H1 (cell line): ENCODE measurements around the gene TGFBR1. TPM values are rescaled to one million over a fixed set of nuclear protein-coding genes. Genes with fewer than 3 reads are reported as not detected.

ENCODE experiments used
- CTCF ChIA-PET: fragments of 300-600 bp; sonication (Branson Sonifier 250); formaldehyde crosslinking; loops from one replicate; lab custom pipeline; 2021; ENCODE audit not compliant: partially characterized antibody; lab: Charles Lee
- POLR2A ChIA-PET: fragments of 300-600 bp; sonication (Branson Sonifier 250); formaldehyde crosslinking; loops from one replicate; lab custom pipeline; 2021; ENCODE audit warnings: inconsistent platforms; ENCODE audit not compliant: partially characterized antibody; lab: Charles Lee
- DNase-seq, 2 experiments: peaks; one replicate each; pipeline versions ENCODE4 v3.0.0 to v3.0.0-alpha.2; 2010 to 2022; ENCODE audit warnings: low spot score in 2 of 2, low read depth in 1 of 2, mixed read lengths in 1 of 2
- FAIRE-seq: peaks from 2 replicates; lab custom pipeline; 2011; peaks lifted over from hg19 to GRCh38; lab: Jason Lieb, UNC
- H2AFZ ChIP-seq: 2 replicates; pipeline ENCODE4 v1.8.1; 2012; ENCODE audit warnings: low read length, inconsistent platforms
- H2AK5ac ChIP-seq: 2 replicates; pipeline ENCODE4 v1.6.1; 2013; ENCODE audit warnings: low read depth, low read length
- H2BK120ac ChIP-seq: replicated peaks from 2 replicates; pipeline ENCODE3; 2013; ENCODE audit warnings: low read depth, low read length, inconsistent platforms
- H2BK12ac ChIP-seq: 2 replicates; pipeline ENCODE4 v1.6.1; 2013; ENCODE audit warnings: low read depth, low read length
- H2BK15ac ChIP-seq: 2 replicates; pipeline ENCODE4 v1.6.1; 2013; ENCODE audit warnings: low read length
- H2BK20ac ChIP-seq: 2 replicates; pipeline ENCODE4 v1.6.1; 2013; ENCODE audit warnings: low read length
- H2BK5ac ChIP-seq: 2 replicates; pipeline ENCODE4 v1.6.1; 2013; ENCODE audit warnings: low read depth, low read length
- H3K14ac ChIP-seq: 2 replicates; pipeline ENCODE4 v1.6.1; 2013; ENCODE audit warnings: inconsistent platforms; ENCODE audit not compliant: insufficient read length
- H3K18ac ChIP-seq: 2 replicates; pipeline ENCODE4 v1.6.1; 2013; ENCODE audit warnings: low read length; ENCODE audit errors: extremely low read depth
- H3K23ac ChIP-seq: 2 replicates; pipeline ENCODE4 v1.6.1; 2013; ENCODE audit warnings: inconsistent platforms; ENCODE audit not compliant: insufficient read length
- H3K23me2 ChIP-seq: 2 replicates; pipeline ENCODE4 v1.6.1; 2013; ENCODE audit warnings: low read depth, low read length
- H3K27ac ChIP-seq: 2 replicates; pipeline ENCODE4 v1.6.1; 2011; ENCODE audit warnings: low read depth, low read length, inconsistent platforms
- H3K27me3 ChIP-seq, 4 experiments: replicated peaks in 1 of 4; 1 replicate in 1 of 4; 2 replicates in 3 of 4; pipeline versions ENCODE4 v1.6.1 to v1.8.1; 2011 to 2013; ENCODE audit warnings: low read length in 3 of 4, mild to moderate bottlenecking in 3 of 4, inconsistent platforms in 2 of 4, mixed read lengths in 2 of 4, moderate library complexity in 1 of 4; ENCODE audit not compliant: control insufficient read depth in 3 of 4, insufficient read depth in 3 of 4; ENCODE audit errors: extremely low read depth in 1 of 4
- H3K36me3 ChIP-seq, 4 experiments: 2 replicates each; pipeline versions ENCODE4 v1.6.1 to v1.8.1; 2011 to 2013; ENCODE audit warnings: mild to moderate bottlenecking in 4 of 4, low read length in 3 of 4, moderate library complexity in 2 of 4, control low read depth in 1 of 4, inconsistent platforms in 1 of 4; ENCODE audit not compliant: insufficient read depth in 4 of 4, control insufficient read depth in 2 of 4
- H3K4ac ChIP-seq: replicated peaks from 2 replicates; pipeline ENCODE3; 2013; ENCODE audit warnings: low read length, low read depth, mixed read lengths, inconsistent platforms; ENCODE audit not compliant: insufficient read length
- H3K4me1 ChIP-seq, 4 experiments: replicated peaks in 1 of 4; 1 replicate in 1 of 4; 2 replicates in 3 of 4; pipeline versions ENCODE4 v1.6.1 to v1.8.1; 2011 to 2013; ENCODE audit warnings: low read length in 3 of 4, inconsistent platforms in 2 of 4, mixed read lengths in 1 of 4; ENCODE audit not compliant: insufficient read depth in 4 of 4, control insufficient read depth in 3 of 4
- H3K4me2 ChIP-seq, 2 experiments: 2 replicates each; pipeline versions ENCODE4 v1.6.1 to v1.8.1; 2011 to 2013; ENCODE audit warnings: low read depth in 2 of 2, low read length in 2 of 2, control low read depth in 1 of 2, inconsistent platforms in 1 of 2, mild to moderate bottlenecking in 1 of 2; ENCODE audit not compliant: insufficient read depth in 1 of 2
- H3K4me3 ChIP-seq, 4 experiments: fragments of 200-600, 300-600 bp in 1 of 4; sonication (generic), shearing (Covaris generic), sonication (Bioruptor Twin) in 1 of 4; 2 replicates each; pipeline versions ENCODE4 v1.5.1 to v1.8.1; 2011 to 2016; ENCODE audit warnings: low read length in 4 of 4, low read depth in 3 of 4, control low read depth in 2 of 4, inconsistent platforms in 2 of 4, mild to moderate bottlenecking in 2 of 4, mixed read lengths in 1 of 4, moderate library complexity in 1 of 4; ENCODE audit not compliant: insufficient read depth in 2 of 4; ENCODE audit errors: extremely low read depth in 1 of 4
- H3K56ac ChIP-seq: replicated peaks from 2 replicates; pipeline ENCODE3; 2013; ENCODE audit warnings: low read depth, mild to moderate bottlenecking, mixed read lengths, low read length, inconsistent platforms; ENCODE audit not compliant: insufficient read length
- H3K79me1 ChIP-seq: 2 replicates; pipeline ENCODE4 v1.6.1; 2013; ENCODE audit warnings: low read depth, low read length, control low read depth
- H3K79me2 ChIP-seq, 2 experiments: 2 replicates each; pipeline versions ENCODE4 v1.6.1 to v1.8.1; 2012 to 2013; ENCODE audit warnings: low read length in 2 of 2, mild to moderate bottlenecking in 2 of 2, inconsistent platforms in 1 of 2; ENCODE audit not compliant: insufficient read depth in 2 of 2, control insufficient read depth in 1 of 2
- H3K9ac ChIP-seq, 4 experiments: replicated peaks in 1 of 4; 1 replicate in 1 of 4; 2 replicates in 3 of 4; pipeline versions ENCODE4 v1.6.1 to v1.8.1; 2011 to 2013; ENCODE audit warnings: low read depth in 3 of 4, low read length in 3 of 4, control low read depth in 2 of 4, mild to moderate bottlenecking in 2 of 4, moderate library complexity in 2 of 4, inconsistent platforms in 1 of 4; ENCODE audit errors: extremely low read depth in 1 of 4
- H3K9me3 ChIP-seq, 2 experiments: 2 replicates each; pipeline versions ENCODE4 v1.6.1 to v1.8.1; 2012 to 2013; ENCODE audit warnings: mild to moderate bottlenecking in 2 of 2, moderate library complexity in 2 of 2, control low read depth in 1 of 2, inconsistent platforms in 1 of 2, low read depth in 1 of 2, low read length in 1 of 2, mixed read lengths in 1 of 2; ENCODE audit not compliant: insufficient read depth in 2 of 2
- H4K20me1 ChIP-seq, 2 experiments: replicated peaks in 1 of 2; 2 replicates each; pipeline versions ENCODE3 to v1.8.1; 2011 to 2013; ENCODE audit warnings: inconsistent platforms in 2 of 2, low read length in 2 of 2, mild to moderate bottlenecking in 1 of 2; ENCODE audit not compliant: insufficient read depth in 2 of 2, control insufficient read depth in 1 of 2
- H4K5ac ChIP-seq: 2 replicates; pipeline ENCODE4 v1.6.1; 2013; ENCODE audit warnings: low read length, low read depth, mixed read lengths, inconsistent platforms; ENCODE audit not compliant: insufficient read length
- H4K8ac ChIP-seq: 2 replicates; pipeline ENCODE4 v1.8.0; 2013; ENCODE audit warnings: mild to moderate bottlenecking, moderate library complexity, low read length, inconsistent platforms; ENCODE audit not compliant: insufficient read depth; ENCODE audit errors: extremely low read depth
- H4K91ac ChIP-seq: replicated peaks from 2 replicates; pipeline ENCODE3; 2013; ENCODE audit warnings: low read length, mixed read lengths, inconsistent platforms; ENCODE audit not compliant: insufficient read length
- ATF3 ChIP-seq: IDR thresholded peaks from 2 replicates; pipeline ENCODE4 v1.6.1; 2011; ENCODE audit warnings: low read depth, mild to moderate bottlenecking, low read length; ENCODE audit not compliant: insufficient read depth
- EGR1 ChIP-seq: IDR thresholded peaks from 2 replicates; pipeline ENCODE4 v1.6.1; 2011; ENCODE audit warnings: low read depth, low read length, borderline replicate concordance
- GABPA ChIP-seq: IDR thresholded peaks from 2 replicates; pipeline ENCODE4 v1.6.1; 2011; ENCODE audit warnings: mild to moderate bottlenecking, low read length, moderate library complexity, borderline replicate concordance; ENCODE audit not compliant: insufficient read depth
- HDAC6 ChIP-seq: IDR thresholded peaks from one replicate; pipeline ENCODE4 v1.7.1; 2012; ENCODE audit warnings: low read depth, mild to moderate bottlenecking, inconsistent platforms, low read length, moderate library complexity
- JUND ChIP-seq: IDR thresholded peaks from 2 replicates; pipeline ENCODE4 v1.6.1; 2011; ENCODE audit warnings: mild to moderate bottlenecking, improper control_type of control experiment, low read length
- MAFK ChIP-seq: IDR thresholded peaks from 2 replicates; pipeline ENCODE4 v1.6.1; 2012; ENCODE audit warnings: low read depth, mild to moderate bottlenecking, improper control_type of control experiment, low read length
- NANOG ChIP-seq: IDR thresholded peaks from 2 replicates; pipeline ENCODE4 v1.6.1; 2011; ENCODE audit warnings: low read length, low read depth, mild to moderate bottlenecking, inconsistent platforms; ENCODE audit not compliant: insufficient read depth, poor library complexity, severe bottlenecking
- POLR2A ChIP-seq, 2 experiments: IDR thresholded peaks; 1 replicate in 1 of 2; 2 replicates in 1 of 2; pipeline ENCODE4 v1.6.1; 2011; ENCODE audit warnings: low read depth in 2 of 2, low read length in 2 of 2, mild to moderate bottlenecking in 2 of 2; ENCODE audit errors: control extremely low read depth in 1 of 2
- RAD21 ChIP-seq, 2 experiments: IDR thresholded peaks in 1 of 2; conservative IDR thresholded peaks in 1 of 2; 2 replicates each; pipeline ENCODE4 v1.6.1; 2011; ENCODE audit warnings: low read depth in 2 of 2, low read length in 2 of 2, improper control_type of control experiment in 1 of 2, inconsistent platforms in 1 of 2, mild to moderate bottlenecking in 1 of 2, moderate library complexity in 1 of 2
- SP1 ChIP-seq: IDR thresholded peaks from 2 replicates; pipeline ENCODE4 v1.6.1; 2011; ENCODE audit warnings: low read depth, low read length
- SRF ChIP-seq: IDR thresholded peaks from 2 replicates; pipeline ENCODE4 v1.6.1; 2011; ENCODE audit warnings: mild to moderate bottlenecking, low read depth, low read length, moderate library complexity
- SUZ12 ChIP-seq: fragments of 200-600 bp; sonication (generic); IDR thresholded peaks from 2 replicates; pipeline ENCODE4 v1.6.1; 2012; ENCODE audit warnings: mild to moderate bottlenecking, inconsistent platforms, low read length, moderate library complexity, mixed read lengths
- TAF7 ChIP-seq: optimal IDR thresholded peaks from 2 replicates; pipeline ENCODE3; 2011; ENCODE audit warnings: low read depth, mild to moderate bottlenecking, inconsistent platforms, low read length, moderate library complexity, borderline replicate concordance
- ZNF274 ChIP-seq: IDR thresholded peaks from 2 replicates; pipeline ENCODE4 v1.7.0; 2012; ENCODE audit warnings: low read length, borderline replicate concordance; ENCODE audit errors: extremely low read depth
- WGBS, 2 experiments: shearing (Covaris generic) in 1 of 2; methylation state at CpG; one replicate each; pipeline versions ENCODE4 v1.1.6 to v1.1.7; 2013 to 2015; ENCODE audit warnings: low lambda C conversion rate in 2 of 2, mixed read lengths in 2 of 2, inconsistent platforms in 1 of 2, low coverage in 1 of 2, missing lambda C conversion rate in 1 of 2; ENCODE audit not compliant: insufficient replicate concordance in 2 of 2, insufficient coverage in 1 of 2, insufficient read length in 1 of 2; ENCODE audit errors: extremely low coverage in 1 of 2, missing lambda C conversion rate in 1 of 2; 5-methylcytosine and 5-hydroxymethylcytosine counted together
- polyA plus RNA-seq, 7 experiments: library from polyadenylated mRNA; depleted of rRNA in 3 of 7; stranded (reverse) in 5 of 7; unstranded in 2 of 7; fragments of >200 nt in 5 of 7; fragments of 200-250 nt in 2 of 7; gene quantifications; 1 replicate in 5 of 7; 2 replicates in 1 of 7; 4 replicates in 1 of 7; pipeline versions ENCODE4 v1.2.1 to v1.2.3, GENCODE V29; 2011 to 2013; ENCODE audit warnings: missing spikeins in 2 of 7, mixed read lengths in 2 of 7
- total RNA-seq: library from RNA; stranded (reverse); fragmentation: NEBNext Ultra II Directional; extraction: Animal tissue kit (Norgen Biotek cat#: 25700); gene quantifications from 2 replicates; pipeline ENCODE4 v1.2.1, GENCODE V29; 2021

TGFBR1 gene
- total and polyA plus RNA-seq, 2 of the 8 experiments (the other 6 are each of a cell fraction or from before 2014, with no cell fraction given) = 16.8 to 52.4 TPM

GRCh38 chr9:99141849-99142248 is 36.9 kb downstream of the TGFBR1 start:
- H4K20me1 ChIP-seq = no peaks in the 10 kb centered on the region
- no peaks in the 10 kb centered on the region for H3K9me3 ChIP-seq
- no peaks in the 10 kb centered on the region for H3K27me3 ChIP-seq
- no peak for DNase-seq
- H3K9ac ChIP-seq = no peak overlapping the region
- CTCF ChIA-PET = interaction anchor here (0.9 to 8.9 kb wide), 26 partner anchors 8 to 350 kb away, joined by 3 to 108 read pairs (median 6); partner anchors contain the start of genes COL15A1 and TGFBR1
- H3K4me1 ChIP-seq = no peaks in the 10 kb centered on the region
- H3K4me2 ChIP-seq = no peak overlapping the region
- 82% methylated on average over 5 of the region's 5 CpGs; no CpG with 5 or more reads in 1 of the 2 experiments for WGBS, 2 experiments
- H2BK12ac ChIP-seq = no peak overlapping the region
- no peaks in the 10 kb centered on the region for H3K79me2 ChIP-seq
- no peak overlapping the region for H2BK20ac ChIP-seq
- H3K56ac ChIP-seq = no peak overlapping the region
- no peak overlapping the region; the same call in 1 of the 2 replicates for H3K27ac ChIP-seq
- peaks cover 2 to 55% (median 17%) of the 10 kb centered on the region in 4 experiments; a peak in 7 of 8 replicates for H3K36me3 ChIP-seq
- H4K8ac ChIP-seq = no peak overlapping the region
- no peaks in the 10 kb centered on the region for H3K23me2 ChIP-seq
- H3K4ac ChIP-seq = no peak overlapping the region
- H2AK5ac ChIP-seq = no peak overlapping the region
- H4K5ac ChIP-seq = no peak overlapping the region
- H3K23ac ChIP-seq = no peak overlapping the region
- H3K18ac ChIP-seq = no peak overlapping the region
- no peak overlapping the region for H2BK5ac ChIP-seq
- no peak overlapping the region for H2BK120ac ChIP-seq
- no peak overlapping the region for H3K14ac ChIP-seq
- no peak overlapping the region for H2AFZ ChIP-seq
- no peak overlapping the region for H3K4me3 ChIP-seq
- POLR2A ChIA-PET = interaction anchor here (0.6 to 1.0 kb wide), 2 partner anchors 21 to 25 kb away, joined by 3 to 5 read pairs; no protein-coding TSS in a partner anchor
- no peak overlapping the region for H4K91ac ChIP-seq
- H3K79me1 ChIP-seq = no peaks in the 10 kb centered on the region
- H2BK15ac ChIP-seq = no peak overlapping the region
- no peak for FAIRE-seq
- TF ChIP-seq SP1 (no peak), HDAC6 (no peak), JUND (no peak), EGR1 (no peak), ATF3 (no peak), POLR2A (IDR thresholded peaks at IDR 0.05; ENCODE audit: control extremely low read depth in 1 of 2, low read depth in 2 of 2, low read length in 2 of 2) (no peak), NANOG (no peak), RAD21 (IDR thresholded peaks at IDR 0.05 in 1 of 2, conservative IDR thresholded peaks at IDR 0.05 in 1 of 2; ENCODE audit: low read depth in 2 of 2, low read length in 2 of 2) (no peak), SRF (no peak), GABPA (no peak), ZNF274 (no peak), TAF7 (no peak), MAFK (no peak), SUZ12 (no peak)
